ENCODE measurements around the gene SMARCE1.
"Not testable (repeated sequence)": the region's sequence is repeated elsewhere in the genome, so short reads cannot be mapped to it uniquely, and the experiment has no call there.

The SMARCE1 gene

GRCh38 chr17:40608061-40608581, 39.5 kb downstream of the SMARCE1 start:
- DNase-seq: no peak

- no peak for DNase-seq
Measured at GRCh38 chr17:40607641-40608040, 40.0 kb downstream of the SMARCE1 start.

- no peak for DNase-seq
Measured at GRCh38 chr17:40606548-40607353, 40.9 kb downstream of the SMARCE1 start.

GRCh38 chr17:40605306-40605705, 42.3 kb downstream of the SMARCE1 start:
- no peak for DNase-seq

GRCh38 chr17:40604327-40605080, 43.1 kb downstream of the SMARCE1 start:
- DNase-seq: no peak

GRCh38 chr17:40602445-40603443, 44.9 kb downstream of the SMARCE1 start:
- DNase-seq: no peak

- DNase-seq: no peak
Measured at GRCh38 chr17:40600486-40601046, 47.1 kb downstream of the SMARCE1 start.

GRCh38 chr17:40599468-40599763, 48.2 kb downstream of the SMARCE1 start:
- no peak for DNase-seq

GRCh38 chr17:40598619-40599467, 48.8 kb downstream of the SMARCE1 start:
- DNase-seq: no peak

GRCh38 chr17:40598301-40598618, 49.4 kb downstream of the SMARCE1 start:
- DNase-seq: no peak

- DNase-seq: no peak
Measured at GRCh38 chr17:40597556-40598300, 49.9 kb downstream of the SMARCE1 start.

- DNase-seq: no peak
Measured at GRCh38 chr17:40597156-40597555, 50.5 kb downstream of the SMARCE1 start.

GRCh38 chr17:40596261-40596919, 51.2 kb downstream of the SMARCE1 start:
- no peak for DNase-seq

- no peak for DNase-seq
Measured at GRCh38 chr17:40590742-40591141, 56.9 kb downstream of the SMARCE1 start.

- no peak for DNase-seq
Measured at GRCh38 chr17:40588552-40588951, 59.1 kb downstream of the SMARCE1 start.

- not testable (repeated sequence) for DNase-seq
Measured at GRCh38 chr17:40586264-40586663, 61.4 kb downstream of the SMARCE1 start.

- DNase-seq: not testable (repeated sequence)
Measured at GRCh38 chr17:40584950-40585349, 62.7 kb downstream of the SMARCE1 start.

GRCh38 chr17:40582328-40582901, 65.2 kb downstream of the SMARCE1 start:
- DNase-seq: no peak

GRCh38 chr17:40580140-40580539, 67.5 kb downstream of the SMARCE1 start:
- no peak for DNase-seq

- no peak for DNase-seq
Measured at GRCh38 chr17:40579471-40579870, 68.1 kb downstream of the SMARCE1 start.

Measured in eye (tissue), 1 donor.